Chondrocyte (in vitro differentiated cells): Measurements from ENCODE around the gene G6PC3. TPM values are rescaled to one million over a fixed set of nuclear protein-coding genes. Genes with fewer than 3 reads are reported as not detected.

ENCODE experiments used
- total RNA-seq: library from RNA; stranded (reverse); gene quantifications from 3 replicates; pipeline ENCODE4 v1.2.1, GENCODE V29; 2021

Gene G6PC3
- total RNA-seq, 1 donor from 2014 or later = 59.2 TPM

Other genes starting within 250 kb of the G6PC3 start
- gene MPP3, start 237.6 kb upstream of the G6PC3 start, total RNA-seq = 13.3 to 15.6 TPM (median 14.4 TPM) in 3 replicates
- gene CD300LG, start 223.6 kb upstream of the G6PC3 start, total RNA-seq = 0.15 TPM in 1 of 3 replicates, not detected in the others
- gene MPP2, start 163.2 kb upstream of the G6PC3 start, total RNA-seq = 7.0 to 7.8 TPM (median 7.5 TPM) in 3 replicates
- gene PPY, start 128.3 kb upstream of the G6PC3 start, total RNA-seq = not detected in 3 replicates
- not detected in 3 replicates for gene PYY, start 116.8 kb upstream of the G6PC3 start, total RNA-seq
- gene NAGS, start 66.1 kb upstream of the G6PC3 start, total RNA-seq = 0.40 to 0.51 TPM (median 0.41 TPM) in 3 replicates
- 14.1 to 20.4 TPM (median 19.0 TPM) in 3 replicates for gene TMEM101, start 55.8 kb upstream of the G6PC3 start, total RNA-seq
- 48.3 to 51.0 TPM (median 49.7 TPM) in 3 replicates for gene LSM12, start 4.1 kb upstream of the G6PC3 start, total RNA-seq
- gene HDAC5, start 52.9 kb downstream of the G6PC3 start, total RNA-seq = 46.3 to 51.2 TPM (median 47.0 TPM) in 3 replicates
- gene HROB, start 71.2 kb downstream of the G6PC3 start, total RNA-seq = 1.3 to 2.8 TPM (median 2.0 TPM) in 3 replicates
- not detected in 3 replicates for gene ASB16, start 100.0 kb downstream of the G6PC3 start, total RNA-seq
- 34.8 to 37.3 TPM (median 35.9 TPM) in 3 replicates for gene TMUB2, start 116.2 kb downstream of the G6PC3 start, total RNA-seq
- 79.7 to 100 TPM (median 93.4 TPM) in 3 replicates for gene ATXN7L3, start 129.1 kb downstream of the G6PC3 start, total RNA-seq
- 62.1 to 108 TPM (median 62.9 TPM) in 3 replicates for gene UBTF, start 148.9 kb downstream of the G6PC3 start, total RNA-seq
- not detected in 3 replicates for gene SLC4A1, start 197.4 kb downstream of the G6PC3 start, total RNA-seq
- 0.40 to 0.77 TPM (median 0.77 TPM) in 3 replicates for gene RUNDC3A, start 237.9 kb downstream of the G6PC3 start, total RNA-seq